ENCODE data around the gene NXT1. TPM values are rescaled to one million over a fixed set of nuclear protein-coding genes. Genes with fewer than 3 reads are reported as not detected.
A peak's percentile ranks its signal among the peaks of the same experiment; 100 is the strongest.

The NXT1 gene
- total RNA-seq, 1 experiment from 2014 or later, result 98.0 TPM

GRCh38 chr20:23363257-23363649, 12.7 kb downstream of the NXT1 start:
- Histone ChIP-seq H3K79me2 (ENCODE audit: low read length) (peaks cover 62% of the 10 kb centered on the region), H3K4me2 (ENCODE audit: low read length) (peak overlapping the region; percentile 99), H3K9ac (ENCODE audit: low read length) (peak overlapping the region; percentile 67), H3K36me3 (ENCODE audit: low read depth, low read length) (peaks cover 9% of the 10 kb centered on the region; the same call in 1 of the 2 replicates), H3K9me2 (replicated peaks; ENCODE audit: low read length) (no peaks in the 10 kb centered on the region), H3K9me3 (ENCODE audit: low read length) (no peaks in the 10 kb centered on the region), H4K20me1 (ENCODE audit: low read length) (peaks cover 39% of the 10 kb centered on the region), H3K4me3 (ENCODE audit: low read length) (peak overlapping the region; percentile 92), H3F3A (ENCODE audit: low read length, unreplicated experiment) (no peaks in the 10 kb centered on the region), H2AFZ (ENCODE audit: low read length) (no peak overlapping the region), H3K4me1 (ENCODE audit: insufficient read depth, low read length) (peaks cover 55% of the 10 kb centered on the region), H3K27me3 (ENCODE audit: low read length) (no peaks in the 10 kb centered on the region), H3K27ac (ENCODE audit: low read length) (no peak overlapping the region)
- no peak for TF ChIP-seq EZH2 (IDR thresholded peaks at IDR 0.05; ENCODE audit: low read length, unreplicated experiment)
- TF ChIP-seq EZH2phosphoT487 (IDR thresholded peaks at IDR 0.05; ENCODE audit: borderline replicate concordance, low read length), result no peak
- no peak for TF ChIP-seq CTCF (conservative IDR thresholded peaks at IDR 0.05; ENCODE audit: low read depth, low read length)
- no TSS peak for BruUV-seq (replicated peaks)
- CTCF ChIA-PET, result no interaction called here
- no peak for DNase-seq
- POLR2A ChIA-PET (ENCODE audit: unreplicated experiment), result no interaction called here
- intact Hi-C loops (cut with micrococcal nuclease), result loop anchor here (5.0 kb wide), 2 partner anchors 264 to 781 kb away; partner anchors contain the start of gene FOXA2
- ATAC-seq, result no peak

DNA sequence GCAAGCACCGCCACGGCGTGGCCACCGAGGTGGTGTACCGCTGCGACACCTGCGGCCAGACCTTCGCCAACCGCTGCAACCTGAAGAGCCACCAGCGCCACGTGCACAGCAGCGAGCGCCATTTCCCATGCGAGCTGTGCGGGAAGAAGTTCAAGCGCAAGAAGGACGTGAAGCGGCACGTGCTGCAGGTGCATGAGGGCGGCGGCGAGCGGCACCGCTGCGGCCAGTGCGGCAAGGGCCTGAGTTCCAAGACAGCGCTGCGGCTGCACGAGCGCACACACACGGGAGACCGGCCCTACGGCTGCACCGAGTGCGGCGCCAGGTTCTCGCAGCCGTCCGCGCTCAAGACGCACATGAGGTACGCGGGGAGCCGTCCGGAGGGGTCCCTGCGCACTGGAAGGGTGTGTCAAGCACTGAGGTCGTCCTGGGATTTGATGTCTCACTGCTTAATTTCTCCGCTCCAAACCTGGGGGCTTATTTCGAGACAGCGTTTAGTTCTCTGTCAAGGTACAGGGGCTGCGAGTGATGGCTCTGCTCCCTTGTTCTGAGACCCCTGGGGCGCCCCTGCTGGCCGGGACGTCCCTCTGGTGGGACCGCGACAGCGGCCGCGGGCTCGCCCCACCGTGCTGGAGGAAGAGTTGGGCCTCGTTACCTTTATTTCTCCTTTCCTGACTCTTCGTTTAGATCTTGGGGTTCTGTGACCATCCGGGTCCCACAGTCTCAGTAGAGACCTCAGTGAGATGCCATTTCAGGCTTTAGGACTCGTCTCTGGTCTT, 15.0 kb downstream of the NXT1 start:
- no peak overlapping the region for H3K27ac ChIP-seq (ENCODE audit: low read length)
- ATAC-seq (no peak), DNase-seq (no peak)
- POLR2A ChIA-PET (ENCODE audit: unreplicated experiment), result no interaction called here
- no peaks in the 10 kb centered on the region for H3K27me3 ChIP-seq (ENCODE audit: low read length)
- H2AFZ ChIP-seq (ENCODE audit: low read length), result no peak overlapping the region
- peaks cover 39% of the 10 kb centered on the region for H4K20me1 ChIP-seq (ENCODE audit: low read length)
- H3F3A ChIP-seq (ENCODE audit: low read length, unreplicated experiment), result no peaks in the 10 kb centered on the region
- peaks cover 30% of the 10 kb centered on the region; the same call in 1 of the 2 replicates for H3K36me3 ChIP-seq (ENCODE audit: low read depth, low read length)
- H3K9me2 ChIP-seq (replicated peaks; ENCODE audit: low read length), result no peaks in the 10 kb centered on the region
- intact Hi-C loops (cut with micrococcal nuclease), result no loop called here
- no TSS peak for BruUV-seq (replicated peaks)
- H3K9ac ChIP-seq (ENCODE audit: low read length), result no peak overlapping the region
- peak overlapping the region; percentile 50; the same call in 1 of the 2 replicates for H3K4me2 ChIP-seq (ENCODE audit: low read length)
- no peaks in the 10 kb centered on the region for H3K9me3 ChIP-seq (ENCODE audit: low read length)
- H3K4me1 ChIP-seq (ENCODE audit: insufficient read depth, low read length), result peaks cover 55% of the 10 kb centered on the region
- CTCF ChIA-PET, result no interaction called here
- no peak for TF ChIP-seq CTCF (conservative IDR thresholded peaks at IDR 0.05; ENCODE audit: low read depth, low read length)
- no peak for TF ChIP-seq EZH2 (IDR thresholded peaks at IDR 0.05; ENCODE audit: low read length, unreplicated experiment)
- peaks cover 85% of the 10 kb centered on the region for H3K79me2 ChIP-seq (ENCODE audit: low read length)
- no peak overlapping the region for H3K4me3 ChIP-seq (ENCODE audit: low read length)

GRCh38 chr20:23366384-23366783, 15.8 kb downstream of the NXT1 start:
- H3F3A ChIP-seq (ENCODE audit: low read length, unreplicated experiment), result no peaks in the 10 kb centered on the region
- no peaks in the 10 kb centered on the region for H3K27me3 ChIP-seq (ENCODE audit: low read length)
- H3K79me2 ChIP-seq (ENCODE audit: low read length), result peaks cover 85% of the 10 kb centered on the region
- peaks cover 39% of the 10 kb centered on the region for H4K20me1 ChIP-seq (ENCODE audit: low read length)
- CTCF ChIA-PET, result no interaction called here
- H3K9me2 ChIP-seq (replicated peaks; ENCODE audit: low read length), result no peaks in the 10 kb centered on the region
- POLR2A ChIA-PET (ENCODE audit: unreplicated experiment), result no interaction called here
- no peak for DNase-seq
- no peaks in the 10 kb centered on the region for H3K9me3 ChIP-seq (ENCODE audit: low read length)
- no peak overlapping the region for H2AFZ ChIP-seq (ENCODE audit: low read length)
- intact Hi-C loops (cut with micrococcal nuclease), result no loop called here
- no peak overlapping the region for H3K4me3 ChIP-seq (ENCODE audit: low read length)
- no peak overlapping the region for H3K27ac ChIP-seq (ENCODE audit: low read length)
- H3K4me2 ChIP-seq (ENCODE audit: low read length), result peak overlapping the region; percentile 50
- no TSS peak for BruUV-seq (replicated peaks)
- TF ChIP-seq CTCF (conservative IDR thresholded peaks at IDR 0.05; ENCODE audit: low read depth, low read length) (no peak), EZH2phosphoT487 (IDR thresholded peaks at IDR 0.05; ENCODE audit: borderline replicate concordance, low read length) (no peak), EZH2 (IDR thresholded peaks at IDR 0.05; ENCODE audit: low read length, unreplicated experiment) (no peak)
- H3K9ac ChIP-seq (ENCODE audit: low read length), result no peak overlapping the region
- peaks cover 49% of the 10 kb centered on the region for H3K4me1 ChIP-seq (ENCODE audit: insufficient read depth, low read length)
- H3K36me3 ChIP-seq (ENCODE audit: low read depth, low read length), result peaks cover 39% of the 10 kb centered on the region; the same call in 1 of the 2 replicates
- ATAC-seq, result no peak

Data from PC-3 (cell line).